Panc1 (cell line): Measurements from ENCODE around the gene NEB. TPM values are rescaled to one million over a fixed set of nuclear protein-coding genes. Genes with fewer than 3 reads are reported as not detected.

Experiments used
- ATAC-seq: fragments of 200-7000 bp; cut with Tn5 transposase; 2 replicates; pipeline ENCODE4 v1.9.1; 2020; ENCODE audit warnings: mild to moderate bottlenecking, moderate library complexity
- BruUV-seq: library from RNA; stranded (reverse); fragments of 400-500 nt; replicated peaks from 2 replicates; lab custom pipeline; 2021; lab: Mats Ljungman, UMichigan
- CTCF ChIA-PET: fragments of 300-600 bp; sonication (Branson Sonifier 250); formaldehyde crosslinking; loops from one replicate; lab custom pipeline; 2022; ENCODE audit warnings: antibody characterized with exemption; lab: Charles Lee
- POLR2A ChIA-PET: fragments of 300-600 bp; sonication (Branson Sonifier 250); formaldehyde crosslinking; loops from one replicate; lab custom pipeline; 2022; ENCODE audit warnings: antibody characterized with exemption; lab: Charles Lee
- DNase-seq: peaks from one replicate; pipeline ENCODE4 v3.0.0-alpha.2; 2010; ENCODE audit warnings: low read depth, low spot score
- H3K27ac ChIP-seq: 2 replicates; pipeline ENCODE4 v1.5.1; 2011; ENCODE audit warnings: mild to moderate bottlenecking, low read length, inconsistent platforms
- H3K27me3 ChIP-seq: fragments of 200-500 bp; sonication (Bioruptor generic); 2 replicates; pipeline ENCODE4 v1.6.0; 2014; ENCODE audit warnings: low read length, inconsistent platforms; ENCODE audit not compliant: control insufficient read depth, insufficient read depth
- H3K36me3 ChIP-seq: fragments of 200-500 bp; sonication (Bioruptor generic); 2 replicates; pipeline ENCODE4 v1.5.1; 2014; ENCODE audit warnings: inconsistent platforms, mild to moderate bottlenecking, low read length, moderate library complexity; ENCODE audit not compliant: control insufficient read depth, insufficient read depth
- H3K4me1 ChIP-seq: 2 replicates; pipeline ENCODE4 v1.5.1; 2011; ENCODE audit warnings: inconsistent platforms, mild to moderate bottlenecking, low read length, moderate library complexity; ENCODE audit not compliant: control insufficient read depth, insufficient read depth
- H3K4me3 ChIP-seq, 2 experiments: 2 replicates each; pipeline ENCODE4 v1.5.1; 2011 to 2012; ENCODE audit warnings: low read depth in 2 of 2, low read length in 2 of 2, mild to moderate bottlenecking in 2 of 2, inconsistent platforms in 1 of 2, moderate library complexity in 1 of 2
- H3K9me3 ChIP-seq: fragments of 200-500 bp; sonication (Bioruptor generic); 2 replicates; pipeline ENCODE4 v1.5.1; 2014; ENCODE audit warnings: low read depth, mild to moderate bottlenecking, inconsistent platforms, low read length, moderate library complexity; ENCODE audit not compliant: control insufficient read depth, insufficient read depth
- CTCF ChIP-seq: fragments of 450-650 bp; IDR thresholded peaks from 2 replicates; pipeline ENCODE4 v1.5.1; 2017; ENCODE audit warnings: mild to moderate bottlenecking
- POLR2AphosphoS5 ChIP-seq: IDR thresholded peaks from 2 replicates; pipeline ENCODE4 v1.6.1; 2012; ENCODE audit warnings: mild to moderate bottlenecking, low read depth, low read length, moderate library complexity
- REST ChIP-seq, 2 experiments: IDR thresholded peaks; 2 replicates each; pipeline ENCODE4 v1.6.1; 2011 to 2012; ENCODE audit warnings: low read depth in 2 of 2, control low read depth in 1 of 2, low read length in 1 of 2, mild to moderate bottlenecking in 1 of 2, moderate library complexity in 1 of 2; ENCODE audit not compliant: insufficient read depth in 1 of 2
- SIN3A ChIP-seq: IDR thresholded peaks from 2 replicates; pipeline ENCODE4 v1.6.1; 2012; ENCODE audit warnings: low read depth, mild to moderate bottlenecking, low read length, moderate library complexity, borderline replicate concordance; ENCODE audit not compliant: insufficient read depth
- TCF7L2 ChIP-seq: IDR thresholded peaks from 2 replicates; pipeline ENCODE4 v1.6.1; 2011; ENCODE audit warnings: mild to moderate bottlenecking, low read depth, low read length, inconsistent platforms
- in situ Hi-C: cut with HindIII; loops from 2 replicates; pipeline ENCODE4 v1.10.0; 2016; ENCODE audit warnings: low sequenced_read_pairs, low pct_unique_long_range_greater_than_20kb
- intact Hi-C: fragments of 100-400 bp; cut with micrococcal nuclease; formaldehyde crosslinking; loops from one replicate; pipeline ENCODE4 v1.10.0; 2022; ENCODE audit not compliant: unreplicated experiment
- total RNA-seq: library from RNA; stranded (reverse); gene quantifications from one replicate; pipeline ENCODE4 v1.2.1, GENCODE V29; 2021; ENCODE audit not compliant: unreplicated experiment

NEB gene
- total RNA-seq, 1 experiment from 2014 or later, result 0.10 TPM

- no peaks in the 10 kb centered on the region for H3K9me3 ChIP-seq
- ChIA-PET POLR2A (no interaction called here), CTCF (no interaction called here)
- in situ Hi-C loops, result no loop called here
- DNase-seq (no peak), ATAC-seq (no peak)
- no peak overlapping the region for H3K4me3 ChIP-seq
- intact Hi-C loops, result no loop called here
- H3K36me3 ChIP-seq, result no peaks in the 10 kb centered on the region
- H3K27ac ChIP-seq, result no peak overlapping the region
- no TSS peak for BruUV-seq
- peaks cover 2% of the 10 kb centered on the region for H3K27me3 ChIP-seq
- no peaks in the 10 kb centered on the region for H3K4me1 ChIP-seq
- TF ChIP-seq TCF7L2 (no peak), CTCF (no peak), POLR2AphosphoS5 (no peak), REST (IDR thresholded peaks at IDR 0.05; ENCODE audit: insufficient read depth in 1 of 2, low read depth in 2 of 2, low read length in 1 of 2) (no peak), SIN3A (no peak)
Measured at GRCh38 chr2:151664520-151664919, 69.8 kb downstream of the NEB start.

GRCh38 chr2:151661625-151662024 is 72.7 kb downstream of the NEB start:
- ATAC-seq (no peak), DNase-seq (no peak)
- Histone ChIP-seq H3K27ac (no peak overlapping the region), H3K4me1 (no peaks in the 10 kb centered on the region), H3K4me3 (no peak overlapping the region), H3K36me3 (no peaks in the 10 kb centered on the region), H3K27me3 (peaks cover 2% of the 10 kb centered on the region), H3K9me3 (no peaks in the 10 kb centered on the region)
- POLR2A ChIA-PET, result no interaction called here
- in situ Hi-C loops (no loop called here), intact Hi-C loops (no loop called here)
- no TSS peak for BruUV-seq
- no peak for TF ChIP-seq CTCF
- no peak for TF ChIP-seq SIN3A
- TF ChIP-seq REST (IDR thresholded peaks at IDR 0.05; ENCODE audit: insufficient read depth in 1 of 2, low read depth in 2 of 2, low read length in 1 of 2), result no peak
- TF ChIP-seq TCF7L2, result no peak
- no peak for TF ChIP-seq POLR2AphosphoS5
- CTCF ChIA-PET, result no interaction called here
